GM21619 (cell line): ENCODE measurements around the gene NIT1.

Source experiments
- ATAC-seq: cut with Tn5 transposase; IDR thresholded peaks from one replicate; pipeline ENCODE4 v1.9.1; 2021; ENCODE audit not compliant: unreplicated experiment

Gene NIT1

DNA sequence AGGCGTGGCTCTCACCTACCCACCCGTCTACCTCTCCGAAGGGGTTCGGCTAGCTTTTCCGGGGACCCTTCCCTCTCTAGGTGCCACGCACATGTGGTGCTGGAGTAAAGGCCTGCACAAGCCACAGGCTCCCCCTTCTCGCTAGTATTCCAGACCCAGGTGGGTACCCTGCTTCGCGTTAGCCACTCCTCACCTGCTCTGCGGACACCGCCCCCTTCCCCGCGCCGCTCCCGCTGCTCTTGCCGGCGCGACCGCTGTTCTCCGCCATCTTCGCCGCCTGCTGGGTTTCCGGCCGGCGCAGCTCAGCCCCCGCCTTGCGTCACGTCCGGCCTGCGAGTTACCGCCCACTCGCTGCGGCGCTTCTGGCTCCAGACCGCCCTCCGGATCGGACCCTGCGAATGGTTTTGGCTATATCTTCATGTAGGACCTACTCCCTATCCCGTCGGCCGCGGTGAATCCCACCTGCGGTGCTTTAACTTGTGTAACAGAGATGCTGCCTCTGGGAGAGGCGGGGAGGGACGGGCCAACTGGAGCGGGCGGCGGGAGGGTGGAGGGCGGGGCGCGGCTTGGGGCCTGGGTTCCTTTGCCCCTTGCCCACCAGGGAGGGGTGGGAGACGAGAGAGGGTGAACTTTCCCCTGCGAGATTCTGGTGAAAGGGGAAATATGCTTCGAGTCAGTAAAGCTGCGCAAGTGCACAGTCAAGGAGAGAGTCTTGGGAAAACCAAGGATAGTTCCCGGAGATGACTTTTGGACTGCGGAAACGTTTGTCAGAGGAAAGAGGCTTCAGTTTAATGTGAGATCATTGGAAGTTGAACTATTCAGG, at the start of gene NIT1, which contains the start of gene PFDN2:
NIT1 (plus strand) TSS at position 347 of the 823 bp plus-strand sequence; CDS start at position 419, 72 bp downstream.
PFDN2 (minus strand) TSS at position 279 of the 823 bp plus-strand sequence; CDS start at position 268, 11 bp downstream.
- peak; percentile 85 for ATAC-seq

DNA sequence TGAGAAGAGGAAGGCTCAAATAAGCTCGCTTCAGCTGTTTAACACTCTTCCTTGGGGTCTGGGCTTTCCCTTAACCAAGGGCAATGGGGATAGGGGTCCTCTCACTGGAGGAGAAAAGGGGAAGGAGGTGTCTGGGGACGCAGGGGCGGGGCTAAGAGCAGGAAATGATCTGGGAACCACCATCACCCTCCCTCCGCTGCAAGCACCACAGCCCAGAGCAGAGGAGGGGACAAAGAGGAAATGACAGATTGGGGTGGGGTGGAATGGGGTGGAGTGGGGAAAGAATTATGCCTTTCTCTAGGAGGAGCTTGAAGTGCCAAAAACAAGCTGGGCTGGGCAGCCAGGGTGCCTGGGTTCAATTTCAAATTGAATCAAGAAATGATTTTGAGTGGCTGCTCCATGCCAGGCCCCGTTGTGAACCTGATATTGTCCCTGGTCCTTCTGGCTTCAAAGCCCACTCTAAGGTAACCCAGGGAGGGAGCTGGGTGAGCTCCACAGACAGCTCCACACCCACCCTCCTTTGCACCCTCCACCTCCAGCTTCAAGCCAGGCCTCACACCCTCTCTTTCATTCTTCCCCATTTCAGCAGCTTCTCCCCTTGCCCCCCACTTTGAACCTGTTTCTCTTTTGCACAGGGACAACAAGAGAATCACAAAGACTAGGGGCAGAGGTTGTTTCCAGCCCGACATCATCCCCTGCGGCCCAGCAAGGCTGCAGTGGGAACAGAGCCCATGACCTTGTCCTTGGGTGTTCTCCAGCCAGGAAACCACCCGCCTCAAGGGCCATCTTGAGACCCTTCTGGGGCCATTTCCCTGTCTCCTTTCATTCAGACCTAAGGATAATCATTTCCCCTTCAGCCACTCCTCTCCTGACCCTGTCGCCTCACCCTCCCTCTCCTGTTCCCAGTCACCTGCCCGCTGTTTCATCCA, 49.3 kb upstream of the NIT1 start:
- ATAC-seq: peak; percentile 56

- ATAC-seq: no peak
Observed at GRCh38 chr1:161069241-161069640, 48.7 kb upstream of the NIT1 start.

GRCh38 chr1:161069731-161070270, 48.1 kb upstream of the NIT1 start, which contains the start of gene ARHGAP30:
ARHGAP30 (minus strand) TSS chr1:161069891; CDS start chr1:161069624, 267 bp downstream.
- ATAC-seq: peak; percentile 83

DNA sequence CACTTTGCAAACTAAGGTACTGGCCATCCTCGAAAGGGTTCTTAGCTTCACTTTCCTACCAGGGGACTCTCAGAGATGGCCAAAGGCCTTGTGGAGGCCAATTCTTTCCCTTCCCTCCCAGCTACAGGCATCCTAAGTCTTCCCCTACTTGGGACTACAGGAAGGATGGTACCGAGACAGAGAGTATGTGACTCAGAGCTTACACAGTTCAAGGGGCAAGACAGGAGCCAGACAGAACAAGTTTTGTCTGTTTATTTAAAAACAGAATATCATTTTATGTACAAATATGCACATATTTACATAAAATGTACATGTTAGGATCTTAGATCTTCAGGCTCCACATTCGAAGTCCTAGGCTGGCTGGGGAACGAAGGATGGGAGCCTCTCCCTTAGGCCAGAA, 47.1 kb upstream of the NIT1 start:
- ATAC-seq: no peak

DNA sequence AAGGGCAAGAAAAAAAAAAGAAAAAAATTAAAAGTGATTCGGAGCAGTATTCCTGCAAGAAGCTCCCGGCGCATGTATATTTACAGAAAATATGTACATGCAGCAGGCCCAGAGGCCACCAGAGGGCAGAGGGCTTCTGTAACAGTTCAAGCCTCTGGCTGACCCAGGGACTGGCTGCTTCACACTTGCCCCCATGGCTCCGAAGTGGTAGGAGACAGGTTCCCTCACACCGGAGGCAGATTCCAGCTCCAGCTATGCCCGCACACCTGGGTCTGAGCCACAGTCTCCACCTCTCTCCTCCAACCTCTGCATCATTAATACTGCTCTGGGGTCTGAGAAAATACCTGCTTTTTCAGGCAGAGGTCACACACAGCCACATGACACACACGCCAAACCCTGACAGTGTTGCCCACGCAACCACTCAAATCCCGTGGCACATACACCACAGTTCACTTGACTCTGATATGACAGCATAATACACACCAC, 46.0 kb upstream of the NIT1 start:
- no peak for ATAC-seq

DNA sequence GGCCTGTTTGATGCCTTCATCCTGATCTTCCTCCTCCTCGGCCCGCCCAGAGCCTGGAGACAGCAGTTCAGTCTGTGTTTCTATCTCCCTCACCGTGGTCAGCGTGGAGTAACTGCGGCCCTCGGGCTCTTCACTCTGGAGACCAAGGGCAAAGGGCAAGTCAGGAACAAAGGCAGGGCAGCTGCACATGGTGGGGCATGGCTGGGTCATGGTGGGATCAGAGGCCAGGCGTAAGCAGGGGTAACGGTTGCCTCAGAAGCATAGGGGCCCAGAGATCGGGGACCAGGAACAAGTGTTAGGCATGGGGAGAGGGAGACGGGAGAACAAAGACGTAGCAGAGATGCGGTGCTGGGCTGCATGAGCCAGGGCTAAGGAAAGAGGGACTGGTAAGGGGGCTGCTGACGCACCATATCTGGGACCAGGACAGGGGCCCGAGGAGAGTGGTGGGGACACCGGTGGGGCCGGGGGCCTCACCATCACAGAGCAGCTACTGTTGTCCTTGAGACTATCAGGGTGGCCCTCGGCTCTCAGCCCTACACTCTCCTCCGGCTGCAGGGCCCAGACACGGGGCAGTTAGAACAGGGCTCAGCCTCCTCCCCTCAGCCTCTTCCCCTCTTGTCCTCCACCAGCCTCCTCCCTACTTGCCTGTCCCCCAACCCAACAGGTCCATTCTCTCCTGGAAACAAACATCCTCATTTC, 45.0 kb upstream of the NIT1 start:
- no peak for ATAC-seq

GRCh38 chr1:161073474-161074121, 44.3 kb upstream of the NIT1 start:
- ATAC-seq: no peak

DNA sequence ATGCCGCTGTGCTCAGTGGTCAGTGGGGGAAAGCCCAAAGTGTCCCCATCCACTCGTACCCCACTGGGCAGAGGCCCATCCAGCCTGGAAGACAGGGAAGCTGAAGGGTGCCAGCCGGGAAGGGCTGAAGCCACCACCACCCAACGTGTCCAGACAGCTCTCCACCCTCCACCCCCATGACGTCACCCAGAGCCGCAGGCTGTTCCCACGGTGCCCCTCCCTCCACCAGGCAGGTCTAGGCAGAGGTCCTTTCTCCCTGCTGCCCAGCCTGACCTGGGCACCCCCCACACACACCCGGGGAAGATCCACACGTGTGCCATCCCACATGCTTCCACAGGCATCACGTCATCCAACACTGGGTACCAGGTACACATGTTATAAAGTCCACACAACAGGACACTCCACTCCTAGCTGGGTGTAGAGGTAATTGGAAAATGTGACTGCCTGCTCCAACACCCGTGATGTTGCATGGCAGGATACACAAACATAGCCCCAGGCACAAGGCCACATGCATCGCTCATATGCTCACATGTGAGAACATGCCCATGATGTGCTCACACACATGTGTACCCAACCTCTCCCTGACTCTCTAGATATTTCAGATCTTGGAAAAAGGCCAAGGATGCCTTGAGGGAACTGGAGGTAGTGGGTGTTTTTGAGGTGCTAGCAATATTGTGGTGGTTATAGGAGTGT, 43.1 kb upstream of the NIT1 start:
- no peak for ATAC-seq

DNA sequence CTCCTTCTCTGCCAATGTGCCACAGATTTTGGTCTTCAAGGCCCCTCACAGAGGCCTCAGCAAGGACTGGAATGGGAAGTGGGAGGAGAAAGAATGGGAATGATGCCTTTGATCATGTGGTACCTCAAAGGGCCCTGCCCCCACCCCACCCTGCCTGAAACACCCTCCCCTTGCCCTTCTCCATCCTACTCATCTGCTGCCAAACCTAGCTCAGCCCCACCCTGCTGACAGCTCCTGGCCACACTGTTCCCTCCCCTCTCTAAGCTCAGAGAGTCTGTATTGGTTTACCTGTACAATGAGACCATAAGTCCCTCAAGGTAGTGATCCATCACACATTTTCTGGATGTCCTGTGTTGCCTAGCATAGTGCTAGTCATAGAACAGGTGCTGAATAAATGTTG, 41.5 kb upstream of the NIT1 start:
- no peak for ATAC-seq

DNA sequence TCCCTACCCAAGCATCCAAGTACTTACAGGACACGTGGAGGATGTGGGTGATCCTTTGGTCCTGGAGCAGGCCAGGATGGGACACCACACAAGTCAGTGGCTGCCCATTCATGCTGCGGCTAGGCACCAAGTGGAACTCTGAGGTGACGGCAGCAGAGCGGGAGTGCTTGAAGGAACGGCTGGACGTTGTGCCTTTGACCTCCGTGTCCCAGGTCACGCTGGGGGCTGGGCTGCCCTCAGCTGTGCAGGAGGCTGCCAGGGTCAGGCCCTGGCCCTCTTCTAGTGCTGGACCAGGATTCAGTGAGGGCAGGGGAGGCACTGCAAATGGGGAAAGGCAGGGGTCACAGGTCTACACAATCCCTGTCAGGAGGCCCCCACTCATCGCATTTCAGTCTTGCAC, 40.5 kb upstream of the NIT1 start:
- no peak for ATAC-seq

DNA sequence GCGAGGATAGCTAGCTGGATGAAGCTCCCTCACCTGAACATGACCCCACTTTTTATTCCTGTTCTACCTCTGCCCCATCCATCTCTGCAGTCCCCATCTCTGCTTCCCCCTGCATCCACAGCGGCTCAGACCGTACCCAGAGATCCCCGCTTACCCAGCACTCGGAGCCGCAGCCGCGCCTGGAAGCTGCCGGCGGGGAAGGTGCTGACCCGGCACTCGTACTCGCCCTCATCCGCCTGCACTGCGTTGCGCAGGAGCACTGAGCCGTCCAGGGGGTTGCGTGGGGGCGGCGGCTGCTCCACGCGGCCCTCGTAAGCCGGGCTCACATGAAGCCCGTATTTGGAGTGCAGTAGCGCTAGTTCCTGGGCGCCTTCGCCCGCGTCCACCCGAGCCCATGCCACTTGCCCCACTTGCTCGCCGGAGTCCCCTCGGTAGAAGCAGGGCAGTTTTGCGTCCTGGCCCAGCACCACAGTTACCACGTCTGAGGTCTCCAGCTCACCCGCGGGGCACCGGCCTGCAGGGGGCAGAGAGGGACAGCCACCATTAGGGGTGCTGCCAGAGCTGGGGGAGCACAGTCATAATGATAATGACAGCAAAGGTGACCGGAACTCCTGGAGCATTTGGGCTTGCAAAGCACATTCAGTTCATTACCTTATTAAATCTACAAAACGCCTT, 38.3 kb upstream of the NIT1 start:
- ATAC-seq: no peak

- no peak for ATAC-seq
Observed at GRCh38 chr1:161080441-161081405, 37.2 kb upstream of the NIT1 start.

DNA sequence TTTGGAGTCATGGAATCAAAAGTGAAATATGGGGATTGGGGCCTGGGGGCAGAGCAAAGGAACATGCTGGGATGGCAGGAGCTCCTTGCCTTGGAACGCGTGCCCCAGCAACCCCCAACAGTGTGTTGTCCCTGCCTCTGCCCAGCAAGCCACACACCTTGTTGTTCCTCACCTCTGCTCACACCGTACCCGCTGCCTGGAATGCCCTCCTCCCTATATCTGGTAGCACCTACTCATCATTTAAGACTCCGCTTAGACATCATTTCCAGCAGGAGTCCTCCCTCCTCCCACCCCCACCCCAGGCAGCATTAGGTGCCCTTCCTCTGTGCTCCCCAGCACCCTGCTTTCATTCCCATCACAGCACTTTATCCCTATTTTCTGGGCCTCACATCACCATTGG, 36.4 kb upstream of the NIT1 start:
- ATAC-seq: no peak

DNA sequence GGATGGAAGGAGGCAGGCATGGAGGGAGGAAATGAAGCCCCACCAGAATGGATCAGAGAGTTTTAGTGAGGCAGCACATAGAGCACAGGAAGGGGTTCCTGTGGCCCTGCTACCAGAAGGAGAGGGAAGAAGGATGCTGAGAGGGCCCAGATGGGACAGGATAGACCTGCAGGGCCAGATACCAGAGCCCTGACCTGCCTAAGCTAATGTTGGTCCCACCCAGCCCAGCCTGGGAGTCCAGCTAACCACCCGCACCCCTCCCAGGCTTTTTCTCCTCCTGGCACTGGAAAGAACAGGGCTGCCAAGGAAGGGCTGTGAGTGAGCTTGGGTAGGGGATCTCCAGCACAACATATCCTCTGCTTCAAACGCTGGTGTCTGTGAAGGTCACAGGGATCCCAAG, 35.4 kb upstream of the NIT1 start:
- no peak for ATAC-seq

DNA sequence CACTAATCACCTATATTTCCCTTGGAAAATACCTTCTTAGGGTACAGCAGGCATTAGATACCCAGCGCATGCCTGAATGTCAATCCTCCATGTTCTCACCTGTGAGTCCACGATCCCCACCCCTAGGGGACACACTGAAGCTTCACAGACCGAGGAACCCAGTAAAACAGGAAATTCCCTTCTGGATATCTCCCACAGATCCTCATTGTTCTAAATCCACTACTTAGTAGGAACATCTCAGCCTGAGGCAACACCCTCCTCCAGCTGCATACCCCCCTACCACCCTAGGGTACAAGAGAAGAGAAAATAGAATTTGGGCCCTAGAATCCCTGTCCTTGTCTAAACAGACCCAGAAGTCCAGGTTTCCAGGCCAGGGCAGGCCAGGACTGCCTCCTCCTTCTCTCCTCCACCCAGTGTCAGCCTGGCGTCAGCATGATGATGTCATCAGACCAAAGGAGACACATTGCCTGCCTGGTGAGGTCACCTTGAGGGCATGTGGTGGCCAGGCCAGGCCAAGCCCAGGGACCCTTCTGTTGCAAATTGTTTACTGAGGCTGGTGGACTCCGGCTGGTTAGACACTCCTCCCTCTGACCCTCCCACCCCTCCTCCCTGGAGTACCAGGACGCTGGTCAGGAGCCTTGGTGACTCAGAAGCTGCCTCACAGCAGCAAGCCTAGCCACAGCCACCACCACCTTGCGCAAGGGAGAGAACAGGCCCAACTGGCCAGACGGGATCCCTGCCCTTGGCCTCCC, 34.7 kb upstream of the NIT1 start:
- no peak for ATAC-seq
